Mesodermal cell (in vitro differentiated cells): ENCODE measurements around the gene YTHDF1.

Experiments used
- H3K27ac ChIP-seq: 2 replicates; pipeline ENCODE4 v1.7.0; 2013; ENCODE audit warnings: mild to moderate bottlenecking, low read depth, low read length, moderate library complexity; ENCODE audit not compliant: severe bottlenecking
- H3K36me3 ChIP-seq: 2 replicates; pipeline ENCODE4 v1.7.1; 2013; ENCODE audit warnings: mild to moderate bottlenecking, low read length, moderate library complexity; ENCODE audit not compliant: control insufficient read depth, insufficient read depth
- H3K4me1 ChIP-seq: one replicate; pipeline ENCODE4 v1.7.1; 2013; ENCODE audit warnings: mild to moderate bottlenecking, low read length; ENCODE audit not compliant: insufficient read depth, control insufficient read depth, poor library complexity, severe bottlenecking
- H3K4me3 ChIP-seq: 2 replicates; pipeline ENCODE4 v1.7.0; 2013; ENCODE audit warnings: low read length, control low read depth, mild to moderate bottlenecking; ENCODE audit not compliant: insufficient read depth, poor library complexity, severe bottlenecking; ENCODE audit errors: extremely low read depth
- H3K9me3 ChIP-seq: 2 replicates; pipeline ENCODE4 v1.7.1; 2013; ENCODE audit warnings: mild to moderate bottlenecking, low read length, moderate library complexity; ENCODE audit not compliant: control insufficient read depth
- WGBS, 2 experiments: methylation state at CpG; one replicate each; pipeline ENCODE4 v1.1.5; 2013; ENCODE audit warnings: missing lambda C conversion rate in 2 of 2; ENCODE audit not compliant: insufficient coverage in 2 of 2; 5-methylcytosine and 5-hydroxymethylcytosine counted together

Gene YTHDF1

DNA sequence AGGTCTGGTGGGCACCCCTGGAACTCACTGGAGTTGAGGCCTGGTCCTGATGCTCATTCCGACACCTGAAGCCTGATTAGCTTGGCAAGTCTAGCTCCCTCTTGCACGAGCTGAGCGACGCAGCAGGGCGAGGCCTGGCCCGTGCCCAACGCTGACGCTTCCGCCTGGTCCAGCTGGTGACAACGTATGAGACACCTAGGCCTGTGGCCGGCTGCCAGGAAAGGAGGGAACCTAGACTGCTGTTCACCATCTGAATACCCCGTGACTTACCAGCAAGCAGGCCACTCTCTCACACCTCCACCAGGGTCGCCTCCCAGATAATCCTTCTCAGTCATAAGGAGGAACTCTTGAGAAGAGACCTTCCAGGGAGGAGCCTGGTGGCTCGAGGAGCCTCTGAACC is 24.5 kb downstream of the YTHDF1 start:
- no peak overlapping the region for H3K27ac ChIP-seq
- WGBS, 2 experiments, result 90 to 94% methylated on average over 14 of the region's 14 CpGs
- H3K9me3 ChIP-seq, result no peaks in the 10 kb centered on the region
- peaks cover 16% of the 10 kb centered on the region for H3K36me3 ChIP-seq
- H3K4me1 ChIP-seq, result no peaks in the 10 kb centered on the region
- H3K4me3 ChIP-seq, result no peak overlapping the region

DNA sequence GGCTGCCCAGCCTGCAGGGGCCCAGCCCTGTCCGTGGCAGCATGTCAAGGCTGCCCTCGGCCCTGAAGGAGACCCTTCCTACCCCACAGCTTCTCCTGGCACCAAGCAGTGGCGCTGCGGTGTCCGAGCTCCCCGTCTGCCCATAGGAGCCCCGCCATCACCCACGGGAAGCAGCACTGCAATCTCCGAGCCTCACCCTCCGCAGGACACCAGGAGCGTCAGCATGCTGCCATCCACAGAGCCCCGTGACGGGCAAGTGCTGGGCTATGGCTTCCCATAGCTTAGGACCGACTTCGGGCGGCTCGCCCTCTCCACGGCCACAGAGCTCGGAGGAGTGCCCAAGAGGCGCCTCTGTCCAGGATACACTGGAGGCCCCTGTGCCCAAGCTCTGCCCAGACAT is 25.1 kb downstream of the YTHDF1 start:
- Histone ChIP-seq H3K36me3 (peaks cover 10% of the 10 kb centered on the region), H3K4me3 (no peak overlapping the region), H3K27ac (no peak overlapping the region), H3K4me1 (no peaks in the 10 kb centered on the region), H3K9me3 (no peaks in the 10 kb centered on the region)
- 93 to 94% methylated on average over 20 of the region's 20 CpGs for WGBS, 2 experiments

- 93% methylated on average over 15 of the region's 17 CpGs for WGBS, 2 experiments
- H3K4me1 ChIP-seq, result no peaks in the 10 kb centered on the region
- no peaks in the 10 kb centered on the region for H3K9me3 ChIP-seq
- no peak overlapping the region for H3K4me3 ChIP-seq
- H3K27ac ChIP-seq, result no peak overlapping the region
- H3K36me3 ChIP-seq, result peaks cover 2% of the 10 kb centered on the region
Measured at GRCh38 chr20:63189846-63190559, 25.9 kb downstream of the YTHDF1 start.

GRCh38 chr20:63189322-63189642 is 26.6 kb downstream of the YTHDF1 start:
- H3K27ac ChIP-seq, result no peak overlapping the region
- no peaks in the 10 kb centered on the region for H3K36me3 ChIP-seq
- no peaks in the 10 kb centered on the region for H3K4me1 ChIP-seq
- H3K9me3 ChIP-seq, result no peaks in the 10 kb centered on the region
- WGBS, 2 experiments, result 88 to 93% methylated on average over 3 to 4 of the region's 5 CpGs
- no peak overlapping the region for H3K4me3 ChIP-seq

GRCh38 chr20:63188641-63189321 is 27.1 kb downstream of the YTHDF1 start:
- WGBS, 2 experiments, result 67 to 72% methylated on average over 9 to 10 of the region's 15 CpGs
- H3K4me3 ChIP-seq, result no peak overlapping the region
- no peaks in the 10 kb centered on the region for H3K4me1 ChIP-seq
- H3K27ac ChIP-seq, result no peak overlapping the region
- H3K9me3 ChIP-seq, result no peaks in the 10 kb centered on the region
- no peaks in the 10 kb centered on the region for H3K36me3 ChIP-seq

DNA sequence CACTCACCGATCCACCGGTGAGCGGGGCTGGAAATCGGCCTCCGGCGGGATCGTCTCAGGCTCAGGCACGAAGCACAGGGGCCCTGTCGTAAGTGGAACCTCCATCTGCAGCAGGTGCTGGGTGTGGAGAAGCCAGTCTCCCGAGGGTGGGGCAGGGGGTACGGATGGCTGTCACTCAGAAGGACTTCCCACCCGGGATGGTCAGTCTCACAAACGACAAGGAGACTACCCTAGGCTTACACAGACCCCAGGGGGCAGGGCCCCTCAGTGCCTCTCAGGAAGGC is 27.8 kb downstream of the YTHDF1 start:
- H3K4me1 ChIP-seq, result no peaks in the 10 kb centered on the region
- no peaks in the 10 kb centered on the region for H3K36me3 ChIP-seq
- H3K27ac ChIP-seq, result no peak overlapping the region
- no peaks in the 10 kb centered on the region for H3K9me3 ChIP-seq
- 82 to 86% methylated on average over 13 of the region's 13 CpGs for WGBS, 2 experiments
- no peak overlapping the region for H3K4me3 ChIP-seq

DNA sequence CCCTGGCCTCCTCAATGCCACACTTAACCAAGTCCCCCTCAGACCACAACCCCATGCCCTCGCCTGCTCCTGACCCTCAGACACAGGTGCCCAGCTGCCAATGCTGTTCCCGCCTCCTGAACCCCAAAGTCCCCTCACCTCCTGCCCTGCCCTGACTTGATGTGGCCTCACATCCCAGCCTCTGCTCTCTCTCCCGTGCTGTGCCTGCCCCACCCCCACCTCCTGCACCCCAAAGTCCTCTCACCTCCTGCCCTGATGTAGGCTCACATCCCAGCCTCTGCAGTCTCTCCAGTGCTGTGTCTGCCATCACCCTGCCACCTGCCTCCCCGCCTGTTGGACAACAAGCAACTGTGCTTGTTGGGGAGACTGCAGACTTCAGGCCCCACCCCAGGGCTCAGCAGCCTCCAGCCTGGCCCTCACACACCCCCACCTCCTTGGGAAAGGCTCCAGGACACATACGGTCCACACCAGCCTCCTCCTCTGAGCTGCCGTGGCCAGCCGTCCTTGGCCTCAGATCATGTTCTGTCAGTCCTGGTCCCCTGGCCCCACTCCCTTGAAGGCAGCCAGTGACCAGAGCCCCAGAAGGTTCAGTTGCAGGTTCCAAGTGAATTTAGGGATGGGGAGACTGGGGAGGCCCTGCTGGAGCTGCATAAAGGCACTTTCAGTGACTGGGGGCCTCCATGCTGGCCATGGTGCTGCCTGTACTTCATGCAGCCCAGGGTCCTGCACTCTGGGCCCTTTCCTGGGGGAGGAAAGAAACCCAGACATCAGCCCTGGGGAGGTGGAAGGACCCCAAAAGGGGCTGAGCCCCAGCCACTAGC is 28.4 kb downstream of the YTHDF1 start:
- 79 to 82% methylated on average over 5 to 6 of the region's 7 CpGs for WGBS, 2 experiments
- Histone ChIP-seq H3K9me3 (no peaks in the 10 kb centered on the region), H3K4me3 (no peak overlapping the region), H3K4me1 (no peaks in the 10 kb centered on the region), H3K36me3 (no peaks in the 10 kb centered on the region), H3K27ac (no peak overlapping the region)

GRCh38 chr20:63186528-63187316 is 29.2 kb downstream of the YTHDF1 start:
- 89% methylated on average over 4 to 6 of the region's 8 CpGs for WGBS, 2 experiments
- Histone ChIP-seq H3K27ac (no peak overlapping the region), H3K4me1 (no peaks in the 10 kb centered on the region), H3K9me3 (no peaks in the 10 kb centered on the region), H3K36me3 (no peaks in the 10 kb centered on the region), H3K4me3 (no peak overlapping the region)

DNA sequence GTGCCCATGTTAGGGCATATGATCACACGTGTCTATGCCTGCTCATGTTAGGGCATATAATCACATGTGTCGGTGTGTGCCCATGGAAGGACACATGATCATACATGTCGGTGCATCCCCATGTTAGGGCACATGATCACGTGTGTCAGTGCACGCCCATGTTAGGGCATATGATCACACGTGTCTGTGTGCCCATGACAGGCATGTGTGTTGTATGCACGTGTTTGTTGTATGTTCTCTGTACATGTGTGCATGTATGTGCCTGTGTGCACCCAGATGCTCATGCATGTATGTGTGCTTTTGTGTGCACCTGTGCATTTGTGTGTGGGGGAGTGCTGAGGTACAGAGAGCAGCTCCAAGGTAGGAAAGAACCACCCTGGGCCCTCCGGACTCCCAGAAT is 29.8 kb downstream of the YTHDF1 start:
- H3K9me3 ChIP-seq, result no peaks in the 10 kb centered on the region
- 90 to 96% methylated on average over 8 of the region's 8 CpGs for WGBS, 2 experiments
- H3K36me3 ChIP-seq, result no peaks in the 10 kb centered on the region
- H3K4me3 ChIP-seq, result no peak overlapping the region
- H3K27ac ChIP-seq, result no peak overlapping the region
- no peaks in the 10 kb centered on the region for H3K4me1 ChIP-seq

GRCh38 chr20:63185215-63185796 is 30.6 kb downstream of the YTHDF1 start:
- Histone ChIP-seq H3K36me3 (no peaks in the 10 kb centered on the region), H3K4me3 (no peak overlapping the region), H3K4me1 (no peaks in the 10 kb centered on the region), H3K9me3 (no peaks in the 10 kb centered on the region), H3K27ac (no peak overlapping the region)
- WGBS, 2 experiments, result 91 to 94% methylated on average over 21 of the region's 21 CpGs
